IMR-90 (cell line): Measurements from ENCODE around the gene HOXC10. TPM values are rescaled to one million over a fixed set of nuclear protein-coding genes. Genes with fewer than 3 reads are reported as not detected.

ENCODE experiments used
- ATAC-seq: fragments of 200-7000 bp; cut with Tn5 transposase; 2 replicates; pipeline ENCODE4 v1.9.1; 2020; ENCODE audit warnings: low read depth, mild to moderate bottlenecking, moderate library complexity
- BruUV-seq: library from RNA; stranded (reverse); fragments of 400-500 nt; replicated peaks from 2 replicates; lab custom pipeline; 2021; lab: Mats Ljungman, UMichigan
- CTCF ChIA-PET: fragments of 300-600 bp; formaldehyde crosslinking; extraction: SDS; loops from one replicate; lab custom pipeline; 2021; ENCODE audit warnings: antibody characterized with exemption; lab: Yijun Ruan, JAX
- POLR2A ChIA-PET: fragments of 300-600 bp; sonication (Branson Sonifier 250); formaldehyde crosslinking; loops from one replicate; lab custom pipeline; 2022; ENCODE audit warnings: antibody characterized with exemption; ENCODE audit not compliant: unreplicated experiment; lab: Charles Lee
- DNase-seq: peaks from one replicate; pipeline ENCODE4 v3.0.0; 2013
- H2AFZ ChIP-seq: replicated peaks from 2 replicates; pipeline ENCODE3; 2013; ENCODE audit warnings: low read length, mild to moderate bottlenecking; ENCODE audit not compliant: poor library complexity
- H2AK5ac ChIP-seq: 2 replicates; pipeline ENCODE4 v1.6.1; 2013; ENCODE audit warnings: low read depth, low read length, inconsistent platforms
- H2AK9ac ChIP-seq: replicated peaks from 2 replicates; pipeline ENCODE3; 2013; ENCODE audit warnings: mild to moderate bottlenecking, low read depth, low read length, moderate library complexity; ENCODE audit not compliant: poor library complexity
- H2BK120ac ChIP-seq: 2 replicates; pipeline ENCODE4 v1.6.1; 2013; ENCODE audit warnings: low read depth, low read length, inconsistent platforms
- H2BK15ac ChIP-seq: 3 replicates; pipeline ENCODE4 v1.6.1; 2013; ENCODE audit warnings: low read depth, low read length, inconsistent platforms
- H2BK20ac ChIP-seq: 2 replicates; pipeline ENCODE4 v1.6.1; 2013; ENCODE audit warnings: low read depth, mild to moderate bottlenecking, inconsistent platforms, low read length, moderate library complexity
- H2BK5ac ChIP-seq: 2 replicates; pipeline ENCODE4 v1.6.1; 2013; ENCODE audit warnings: mild to moderate bottlenecking, low read depth, low read length, inconsistent platforms; ENCODE audit not compliant: poor library complexity, severe bottlenecking
- H3K14ac ChIP-seq: replicated peaks from 2 replicates; pipeline ENCODE4 v1.6.1; 2013; ENCODE audit warnings: low read depth, low read length, inconsistent platforms
- H3K18ac ChIP-seq: 2 replicates; pipeline ENCODE4 v1.6.1; 2013; ENCODE audit warnings: low read depth, low read length, control low read depth
- H3K23ac ChIP-seq: 2 replicates; pipeline ENCODE4 v1.6.1; 2013; ENCODE audit warnings: low read depth, low read length, inconsistent platforms
- H3K27ac ChIP-seq: 2 replicates; pipeline ENCODE4 v1.5.1; 2013; ENCODE audit warnings: mild to moderate bottlenecking, control low read depth, low read length; ENCODE audit not compliant: insufficient read depth
- H3K27me3 ChIP-seq: 2 replicates; pipeline ENCODE4 v1.6.1; 2013; ENCODE audit warnings: low read length; ENCODE audit not compliant: control insufficient read depth, insufficient read depth
- H3K36me3 ChIP-seq: 2 replicates; pipeline ENCODE4 v1.6.1; 2013; ENCODE audit warnings: low read length, mixed read lengths; ENCODE audit not compliant: control insufficient read depth, insufficient read depth
- H3K4ac ChIP-seq: 2 replicates; pipeline ENCODE4 v1.6.1; 2013; ENCODE audit warnings: low read depth, low read length, inconsistent platforms
- H3K4me1 ChIP-seq: 2 replicates; pipeline ENCODE4 v1.6.1; 2013; ENCODE audit warnings: low read length, mixed read lengths; ENCODE audit not compliant: control insufficient read depth, insufficient read depth
- H3K4me2 ChIP-seq: 2 replicates; pipeline ENCODE4 v1.6.1; 2013; ENCODE audit warnings: low read depth, mild to moderate bottlenecking, control low read depth, low read length, moderate library complexity
- H3K4me3 ChIP-seq: 2 replicates; pipeline ENCODE4 v1.5.1; 2013; ENCODE audit warnings: low read depth, mild to moderate bottlenecking, control low read depth, low read length, moderate library complexity; ENCODE audit not compliant: insufficient read depth
- H3K56ac ChIP-seq: 2 replicates; pipeline ENCODE4 v1.6.1; 2013; ENCODE audit warnings: low read length, inconsistent platforms; ENCODE audit not compliant: insufficient read depth; ENCODE audit errors: extremely low read depth
- H3K79me1 ChIP-seq, 2 experiments: 2 replicates each; pipeline ENCODE4 v1.6.1; 2013; ENCODE audit warnings: low read length in 2 of 2, inconsistent platforms in 1 of 2, low read depth in 1 of 2
- H3K9ac ChIP-seq: 2 replicates; pipeline ENCODE4 v1.6.1; 2013; ENCODE audit warnings: low read depth, low read length, control low read depth
- H3K9me1 ChIP-seq: 2 replicates; pipeline ENCODE4 v1.6.1; 2013; ENCODE audit warnings: low read length, inconsistent platforms; ENCODE audit not compliant: insufficient read depth
- H3K9me3 ChIP-seq: 2 replicates; pipeline ENCODE4 v1.6.1; 2013; ENCODE audit warnings: low read length; ENCODE audit not compliant: control insufficient read depth, insufficient read depth
- H4K20me1 ChIP-seq: 2 replicates; pipeline ENCODE4 v1.6.1; 2013; ENCODE audit warnings: low read length, inconsistent platforms; ENCODE audit not compliant: insufficient read depth
- H4K5ac ChIP-seq: 2 replicates; pipeline ENCODE4 v1.6.1; 2013; ENCODE audit warnings: mild to moderate bottlenecking, low read depth, low read length, control low read depth
- H4K8ac ChIP-seq, 2 experiments: 2 replicates each; pipeline ENCODE4 v1.6.1; 2013; ENCODE audit warnings: low read depth in 2 of 2, low read length in 2 of 2, control low read depth in 1 of 2, inconsistent platforms in 1 of 2
- H4K91ac ChIP-seq: 2 replicates; pipeline ENCODE4 v1.6.1; 2013; ENCODE audit warnings: low read depth, low read length, inconsistent platforms; ENCODE audit not compliant: insufficient read depth
- BHLHE40 ChIP-seq: fragments of 150-350 bp; IDR thresholded peaks from 2 replicates; pipeline ENCODE4 v1.6.1; 2016; ENCODE audit warnings: mild to moderate bottlenecking, low read depth, low read length
- CHD1 ChIP-seq: IDR thresholded peaks from 2 replicates; pipeline ENCODE4 v1.6.1; 2012; ENCODE audit warnings: low read depth, low read length, improper control_type of control experiment
- NFE2L2 ChIP-seq: fragments of 150-350 bp; IDR thresholded peaks from 2 replicates; pipeline ENCODE4 v1.6.1; 2016; ENCODE audit warnings: low read depth, mild to moderate bottlenecking, low read length
- WGBS, 2 experiments: methylation state at CpG; one replicate each; pipeline versions ENCODE4 v1.1.5 to v1.1.7; 2013; ENCODE audit warnings: missing lambda C conversion rate in 2 of 2; ENCODE audit not compliant: insufficient read length in 1 of 2; ENCODE audit errors: extremely low coverage in 2 of 2; 5-methylcytosine and 5-hydroxymethylcytosine counted together
- dilution Hi-C: fragments of 300-500 bp; cut with HindIII; formaldehyde crosslinking; loops from one replicate; pipeline ENCODE4 v1.14.3; 2018; ENCODE audit warnings: low sequenced_read_pairs; ENCODE audit not compliant: unreplicated experiment
- in situ Hi-C: fragments of 300-500 bp; cut with MboI; formaldehyde crosslinking; loops from 3 replicates; pipeline ENCODE4 v1.14.3; 2019; ENCODE audit warnings: low sequenced_read_pairs, inconsistent platforms, mixed read lengths
- intact Hi-C: fragments of 100-400 bp; cut with micrococcal nuclease; formaldehyde crosslinking; loops from 2 replicates; pipeline ENCODE4 v1.10.0; 2022
- polyA plus RNA-seq, 3 experiments: library from polyadenylated mRNA; depleted of rRNA; stranded (reverse); fragments of >200 nt; gene quantifications; 2 replicates each; pipeline ENCODE4 v1.2.3, GENCODE V29; 2012; ENCODE audit warnings: low replicate concordance in 1 of 3
- total RNA-seq: library from RNA; depleted of rRNA; stranded (reverse); fragments of >200 nt; gene quantifications from 2 replicates; pipeline ENCODE4 v1.2.3, GENCODE V29; 2012

HOXC10 gene
- total and polyA plus RNA-seq, 2 of the 4 experiments (the other 2 are of a cell fraction) = 0.15 TPM; not detected in 1

DNA sequence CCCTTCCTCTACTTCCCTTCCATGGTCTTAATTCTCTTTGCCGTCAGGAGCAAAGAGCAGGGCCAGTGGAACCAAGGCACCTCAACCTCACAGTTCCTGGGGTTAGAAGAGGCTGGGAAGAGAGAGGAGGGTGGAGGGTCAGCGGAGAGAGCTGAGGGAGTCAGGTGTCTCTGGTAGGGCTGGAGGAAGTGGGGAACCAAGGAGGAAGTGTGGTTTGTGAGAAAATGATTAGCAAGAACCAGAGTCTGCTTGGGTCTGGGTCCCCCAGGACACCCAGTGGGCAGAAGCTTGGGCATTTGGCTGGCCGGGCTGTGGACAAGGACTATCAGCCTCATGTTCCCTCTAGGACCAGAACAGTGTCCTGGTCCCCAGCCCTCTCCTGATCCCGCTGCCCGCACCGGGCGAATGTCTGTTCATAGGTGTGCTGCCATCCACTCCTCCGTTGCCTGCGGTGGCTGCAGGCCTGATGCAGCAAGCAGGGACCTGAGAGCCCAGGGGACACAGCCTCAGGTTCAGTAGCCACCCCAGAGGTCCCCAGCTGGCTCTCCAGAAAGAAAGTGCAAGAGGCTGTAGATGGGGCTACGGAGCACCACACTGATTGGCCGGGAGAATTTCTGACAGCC lies 27.9 kb upstream of the HOXC10 start:
- Histone ChIP-seq H4K5ac (no peak overlapping the region), H4K20me1 (no peaks in the 10 kb centered on the region), H3K27me3 (peaks cover 96% of the 10 kb centered on the region), H3K79me1 (no peaks in the 10 kb centered on the region), H3K56ac (no peak overlapping the region), H4K8ac (no peak overlapping the region), H2BK15ac (no peak overlapping the region), H3K9me3 (peaks cover 6% of the 10 kb centered on the region), H2BK20ac (no peak overlapping the region), H3K36me3 (no peaks in the 10 kb centered on the region), H3K14ac (no peak overlapping the region), H3K4ac (no peak overlapping the region), H3K9ac (no peak overlapping the region), H4K91ac (no peak overlapping the region), H3K23ac (no peak overlapping the region), H3K4me1 (no peaks in the 10 kb centered on the region), H3K4me2 (no peak overlapping the region), H2AK5ac (no peak overlapping the region), H3K4me3 (no peak overlapping the region), H2BK120ac (no peak overlapping the region), H3K18ac (no peak overlapping the region), H2BK5ac (no peak overlapping the region), H2AK9ac (no peak overlapping the region), H2AFZ (no peak overlapping the region), H3K9me1 (no peaks in the 10 kb centered on the region), H3K27ac (no peak overlapping the region)
- in situ Hi-C loops (no loop called here), dilution Hi-C loops (no loop called here), intact Hi-C loops (no loop called here)
- WGBS, 2 experiments = 26% methylated on average over 4 of the region's 11 CpGs; no CpG with 5 or more reads in 1 of the 2 experiments
- POLR2A ChIA-PET = no interaction called here
- no peak for TF ChIP-seq NFE2L2
- TF ChIP-seq CHD1 = no peak
- TF ChIP-seq BHLHE40 = no peak
- DNase-seq (no peak), ATAC-seq (no peak)
- CTCF ChIA-PET = no interaction called here
- BruUV-seq = no TSS peak
